IPS-NIHi7 (cell line): Measurements from ENCODE around the gene NDNF.

Source experiments
- DNase-seq: peaks from one replicate; pipeline ENCODE4 v3.0.0; 2012; ENCODE audit warnings: mixed read lengths; ENCODE audit errors: extremely low spot score

The NDNF gene

GRCh38 chr4:121015421-121015820 lies 56.9 kb downstream of the NDNF start:
- no peak for DNase-seq

- DNase-seq, result no peak
Measured at GRCh38 chr4:121014544-121014943, 57.8 kb downstream of the NDNF start.

GRCh38 chr4:121011780-121012340 lies 60.5 kb downstream of the NDNF start:
- DNase-seq, result peak; percentile 25

GRCh38 chr4:121011138-121011537 lies 61.2 kb downstream of the NDNF start:
- peak; percentile 30 for DNase-seq

GRCh38 chr4:121009578-121010478 lies 62.5 kb downstream of the NDNF start:
- DNase-seq, result no peak

GRCh38 chr4:121007660-121008059 lies 64.7 kb downstream of the NDNF start:
- DNase-seq, result no peak

- no peak for DNase-seq
Measured at GRCh38 chr4:121003863-121004262, 68.5 kb downstream of the NDNF start.

GRCh38 chr4:120995266-120996010 lies 76.9 kb downstream of the NDNF start:
- DNase-seq, result no peak

GRCh38 chr4:120994521-120994920 lies 77.8 kb downstream of the NDNF start:
- DNase-seq, result no peak

- no peak for DNase-seq
Measured at GRCh38 chr4:120991885-120992284, 80.5 kb downstream of the NDNF start.

GRCh38 chr4:120990246-120990645 lies 82.1 kb downstream of the NDNF start:
- DNase-seq, result no peak
